Activated CD8-positive, alpha-beta T cell treated with anti-CD3 and anti-CD28 coated beads, Interleukin-2, amount 10 ng/mL, durations not matched to agents 7 days and 5 days (primary cell): ENCODE measurements around the gene FARSB. TPM values are rescaled to one million over a fixed set of nuclear protein-coding genes. Genes with fewer than 3 reads are reported as not detected.

Experiments
- ATAC-seq: fragments of 150-1000 bp; cut with Tn5 transposase; one replicate; pipeline ENCODE4 v1.10.0; 2021; ENCODE audit warnings: moderate library complexity
- CTCF ChIA-PET: fragments of 350-600 bp; sonication (Branson Sonifier 250); formaldehyde crosslinking; loops from one replicate; lab custom pipeline; 2021; ENCODE audit warnings: antibody characterized with exemption; lab: Charles Lee
- POLR2A ChIA-PET: fragments of 350-600 bp; sonication (Branson Sonifier 250); formaldehyde crosslinking; loops from one replicate; lab custom pipeline; 2021; ENCODE audit warnings: antibody characterized with exemption; lab: Charles Lee
- DNase-seq: peaks from one replicate; pipeline ENCODE4 v3.0.0-alpha.2; 2020
- H3K27ac Mint-ChIP-seq: one replicate; pipeline ENCODE4 v1.8.0; 2021; ENCODE audit warnings: mild to moderate bottlenecking, mixed read lengths
- H3K27me3 Mint-ChIP-seq: one replicate; pipeline ENCODE4 v1.8.0; 2021; ENCODE audit warnings: low read depth, mixed read lengths
- H3K36me3 Mint-ChIP-seq: one replicate; pipeline ENCODE4 v1.8.0; 2021; ENCODE audit warnings: low read depth, mixed read lengths
- H3K4me1 Mint-ChIP-seq: one replicate; pipeline ENCODE4 v1.8.0; 2021; ENCODE audit warnings: low read depth, mixed read lengths
- H3K4me3 Mint-ChIP-seq: one replicate; pipeline ENCODE4 v1.8.0; 2021; ENCODE audit warnings: mild to moderate bottlenecking, mixed read lengths
- H3K9me3 Mint-ChIP-seq: one replicate; pipeline ENCODE4 v1.8.0; 2022; ENCODE audit warnings: mixed read lengths; ENCODE audit not compliant: insufficient read depth
- total RNA-seq, 2 experiments: library from RNA; stranded (reverse); gene quantifications; one replicate each; pipeline ENCODE4 v1.2.3, GENCODE V29; 2021

The FARSB gene
- total RNA-seq, 2 experiments from 2014 or later, result 26.9 to 28.0 TPM

- ChIA-PET CTCF (no interaction called here), POLR2A (no interaction called here)
- Mint-ChIP-seq H3K9me3 (no peaks in the 10 kb centered on the region), H3K4me3 (no peak overlapping the region), H3K27ac (no peak overlapping the region), H3K4me1 (no peaks in the 10 kb centered on the region), H3K27me3 (peaks cover 10% of the 10 kb centered on the region), H3K36me3 (no peaks in the 10 kb centered on the region)
- ATAC-seq (no peak), DNase-seq (no peak)
Observed at GRCh38 chr2:222545823-222546795, 109.8 kb downstream of the FARSB start.

DNA sequence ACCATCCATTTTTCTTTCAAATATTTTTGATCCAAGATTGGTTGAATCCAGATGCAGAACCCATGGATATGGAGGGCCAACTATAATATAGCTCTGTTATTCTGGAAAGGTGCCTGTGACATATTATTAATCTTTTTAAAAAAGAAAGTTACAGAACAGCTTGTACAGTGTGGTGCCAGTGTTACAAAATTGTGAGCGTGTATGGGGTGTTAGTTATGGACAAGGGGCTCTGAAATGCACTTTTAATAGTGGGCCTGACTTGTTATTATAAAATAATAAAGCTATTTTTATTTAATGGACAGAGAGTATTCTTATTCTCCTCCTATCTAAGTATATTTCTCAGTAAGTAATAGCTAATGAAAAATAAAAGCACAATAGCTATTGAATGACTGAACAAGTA, 111.2 kb downstream of the FARSB start:
- H3K4me1 Mint-ChIP-seq, result no peaks in the 10 kb centered on the region
- H3K9me3 Mint-ChIP-seq, result no peaks in the 10 kb centered on the region
- CTCF ChIA-PET, result interaction anchor here (1.0 kb wide), 2 partner anchors 77 to 227 kb away, joined by 3 to 4 read pairs; no protein-coding TSS in a partner anchor
- DNase-seq, result no peak
- H3K36me3 Mint-ChIP-seq, result no peaks in the 10 kb centered on the region
- no peak overlapping the region for H3K4me3 Mint-ChIP-seq
- H3K27me3 Mint-ChIP-seq, result peaks cover 4% of the 10 kb centered on the region
- H3K27ac Mint-ChIP-seq, result no peak overlapping the region
- POLR2A ChIA-PET, result no interaction called here
- ATAC-seq, result no peak

DNA sequence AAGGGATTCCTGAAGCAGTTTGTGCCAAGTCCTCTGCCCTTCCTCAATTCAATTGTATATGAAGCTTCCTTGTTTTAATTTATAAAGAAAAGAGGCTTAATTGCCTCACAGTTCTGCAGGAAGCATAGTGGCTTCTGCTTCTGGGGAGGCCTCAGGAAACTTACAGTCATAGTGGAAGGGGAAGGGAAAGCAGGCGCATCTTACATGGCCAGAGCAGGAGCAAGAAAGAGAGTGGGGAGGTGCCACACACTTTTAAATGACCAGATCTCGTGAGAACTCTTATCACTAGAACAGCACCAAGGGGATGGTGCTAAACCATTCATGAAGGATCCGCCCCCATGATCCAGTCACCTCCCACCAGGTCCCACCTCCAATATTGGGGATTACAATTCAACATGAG, 117.4 kb downstream of the FARSB start:
- no peak for DNase-seq
- CTCF ChIA-PET, result no interaction called here
- no peak for ATAC-seq
- no peaks in the 10 kb centered on the region for H3K9me3 Mint-ChIP-seq
- H3K4me1 Mint-ChIP-seq, result no peaks in the 10 kb centered on the region
- no peaks in the 10 kb centered on the region for H3K36me3 Mint-ChIP-seq
- H3K27ac Mint-ChIP-seq, result no peak overlapping the region
- H3K27me3 Mint-ChIP-seq, result peaks cover 3% of the 10 kb centered on the region
- no peak overlapping the region for H3K4me3 Mint-ChIP-seq
- POLR2A ChIA-PET, result no interaction called here

GRCh38 chr2:222535477-222535876, 120.4 kb downstream of the FARSB start:
- peaks cover 3% of the 10 kb centered on the region for H3K27me3 Mint-ChIP-seq
- no peak for DNase-seq
- H3K9me3 Mint-ChIP-seq, result no peaks in the 10 kb centered on the region
- H3K4me3 Mint-ChIP-seq, result no peak overlapping the region
- no peaks in the 10 kb centered on the region for H3K4me1 Mint-ChIP-seq
- ChIA-PET CTCF (no interaction called here), POLR2A (no interaction called here)
- no peak overlapping the region for H3K27ac Mint-ChIP-seq
- no peak for ATAC-seq
- no peaks in the 10 kb centered on the region for H3K36me3 Mint-ChIP-seq

- Mint-ChIP-seq H3K27ac (no peak overlapping the region), H3K4me3 (no peak overlapping the region), H3K9me3 (no peaks in the 10 kb centered on the region), H3K27me3 (no peaks in the 10 kb centered on the region), H3K4me1 (no peaks in the 10 kb centered on the region), H3K36me3 (no peaks in the 10 kb centered on the region)
- DNase-seq (no peak), ATAC-seq (no peak)
- CTCF ChIA-PET, result interaction anchor here (1.1 kb wide), 1 partner anchor 10 kb away, joined by 4 read pairs; no protein-coding TSS in a partner anchor
- POLR2A ChIA-PET, result no interaction called here
Observed at GRCh38 chr2:222532315-222532714, 123.6 kb downstream of the FARSB start.

- no peaks in the 10 kb centered on the region for H3K9me3 Mint-ChIP-seq
- no peaks in the 10 kb centered on the region for H3K4me1 Mint-ChIP-seq
- ChIA-PET POLR2A (no interaction called here), CTCF (no interaction called here)
- H3K4me3 Mint-ChIP-seq, result no peak overlapping the region
- no peaks in the 10 kb centered on the region for H3K27me3 Mint-ChIP-seq
- H3K27ac Mint-ChIP-seq, result no peak overlapping the region
- DNase-seq (no peak), ATAC-seq (no peak)
- H3K36me3 Mint-ChIP-seq, result no peaks in the 10 kb centered on the region
Observed at GRCh38 chr2:222526480-222527277, 129.2 kb downstream of the FARSB start.

DNA sequence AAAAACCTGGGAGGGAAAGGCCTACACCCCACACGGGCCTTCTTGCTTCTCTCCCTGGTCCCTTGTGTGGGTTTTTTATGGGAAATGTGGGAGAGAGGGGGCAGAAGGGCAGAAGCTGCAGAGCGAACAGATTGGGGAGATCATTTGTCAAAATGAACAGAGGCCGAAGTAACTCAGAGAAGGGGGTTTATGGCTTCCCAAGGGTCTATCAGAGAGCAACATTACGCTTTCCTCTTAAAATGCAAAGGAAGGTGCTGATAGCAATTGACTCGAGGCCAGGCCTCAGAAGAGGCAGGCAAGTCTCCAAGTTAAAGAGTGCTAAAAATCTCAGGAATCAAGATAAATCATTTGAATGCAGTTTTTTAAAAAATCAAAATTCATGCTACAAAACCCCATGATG, 130.1 kb downstream of the FARSB start:
- H3K4me3 Mint-ChIP-seq, result no peak overlapping the region
- no peaks in the 10 kb centered on the region for H3K4me1 Mint-ChIP-seq
- DNase-seq (no peak), ATAC-seq (no peak)
- H3K27ac Mint-ChIP-seq, result no peak overlapping the region
- ChIA-PET CTCF (no interaction called here), POLR2A (no interaction called here)
- H3K27me3 Mint-ChIP-seq, result no peaks in the 10 kb centered on the region
- H3K36me3 Mint-ChIP-seq, result no peaks in the 10 kb centered on the region
- no peaks in the 10 kb centered on the region for H3K9me3 Mint-ChIP-seq

- Mint-ChIP-seq H3K9me3 (no peaks in the 10 kb centered on the region), H3K4me3 (no peak overlapping the region), H3K27ac (no peak overlapping the region), H3K27me3 (no peaks in the 10 kb centered on the region), H3K4me1 (no peaks in the 10 kb centered on the region), H3K36me3 (no peaks in the 10 kb centered on the region)
- DNase-seq (no peak), ATAC-seq (no peak)
- ChIA-PET CTCF (no interaction called here), POLR2A (no interaction called here)
Observed at GRCh38 chr2:222523783-222524544, 131.9 kb downstream of the FARSB start.

DNA sequence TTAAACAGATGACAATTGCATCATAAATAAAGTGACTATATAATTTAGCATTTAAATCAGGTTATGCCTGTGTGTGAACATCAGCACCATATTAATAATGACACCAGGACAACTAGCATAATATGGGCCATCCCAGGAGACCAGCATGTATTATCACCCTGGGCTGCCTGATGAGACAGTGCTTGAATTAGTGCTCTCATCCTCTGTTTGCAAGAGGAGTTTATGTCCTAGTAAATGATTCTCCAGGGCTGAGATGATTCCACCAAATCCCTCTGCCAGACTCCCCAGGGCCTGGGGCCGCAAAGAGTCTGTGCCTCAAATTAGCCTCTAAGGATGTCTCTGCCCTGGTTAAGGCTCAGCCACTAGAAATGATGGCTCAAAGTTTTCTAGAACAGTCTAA, 133.8 kb downstream of the FARSB start:
- ChIA-PET CTCF (no interaction called here), POLR2A (no interaction called here)
- Mint-ChIP-seq H3K27ac (no peak overlapping the region), H3K9me3 (no peaks in the 10 kb centered on the region), H3K27me3 (no peaks in the 10 kb centered on the region), H3K4me1 (no peaks in the 10 kb centered on the region), H3K4me3 (no peak overlapping the region), H3K36me3 (no peaks in the 10 kb centered on the region)
- no peak for DNase-seq
- ATAC-seq, result no peak

DNA sequence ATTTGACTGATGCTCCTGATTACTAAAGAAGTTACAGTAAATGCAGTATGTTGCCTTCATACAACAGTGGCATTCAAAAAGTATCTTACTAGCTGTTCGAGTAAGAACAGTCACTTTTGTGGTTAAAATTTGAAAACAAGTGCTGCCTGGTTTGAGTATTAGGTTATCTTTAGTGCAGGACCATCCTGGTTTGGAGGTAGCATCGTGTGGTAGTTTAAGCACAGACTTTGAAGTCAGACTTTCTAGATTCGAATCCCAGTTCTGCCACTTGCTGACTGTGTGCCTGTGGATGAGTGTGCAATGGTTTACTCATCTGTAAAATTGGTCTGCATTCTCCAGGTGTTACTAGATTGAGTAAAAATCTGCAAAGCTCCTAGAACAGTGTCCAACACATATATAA, 134.8 kb downstream of the FARSB start:
- POLR2A ChIA-PET, result no interaction called here
- H3K4me3 Mint-ChIP-seq, result no peak overlapping the region
- CTCF ChIA-PET, result interaction anchor here (1.2 kb wide), 1 partner anchor 40 kb away, joined by 3 read pairs; no protein-coding TSS in a partner anchor
- no peaks in the 10 kb centered on the region for H3K4me1 Mint-ChIP-seq
- H3K27ac Mint-ChIP-seq, result no peak overlapping the region
- H3K36me3 Mint-ChIP-seq, result no peaks in the 10 kb centered on the region
- DNase-seq (no peak), ATAC-seq (no peak)
- no peaks in the 10 kb centered on the region for H3K27me3 Mint-ChIP-seq
- no peaks in the 10 kb centered on the region for H3K9me3 Mint-ChIP-seq
